Liver (tissue), 9 donors: ENCODE data around the gene TNS1. TPM values are rescaled to one million over a fixed set of nuclear protein-coding genes. Genes with fewer than 3 reads are reported as not detected.

Source experiments
- DNase-seq: peaks from one replicate; pipeline ENCODE4 v3.0.0-alpha.2; 2017; ENCODE audit warnings: low spot score
- H3K27ac ChIP-seq, 2 donors: one replicate each; pipeline ENCODE4 v1.7.0; 2013; ENCODE audit warnings: inconsistent platforms in 2 of 2, low read length in 2 of 2, control low read depth in 1 of 2, low read depth in 1 of 2, mild to moderate bottlenecking in 1 of 2
- H3K27me3 ChIP-seq, 4 donors: one replicate each; pipeline versions ENCODE4 v1.6.1 to v1.7.0; 2013; ENCODE audit warnings: low read length in 3 of 4, inconsistent platforms in 1 of 4, mild to moderate bottlenecking in 1 of 4, moderate library complexity in 1 of 4; ENCODE audit not compliant: control insufficient read depth in 4 of 4, insufficient read depth in 4 of 4
- H3K36me3 ChIP-seq, 4 donors: one replicate each; pipeline versions ENCODE4 v1.6.1 to v1.7.0; 2013; ENCODE audit warnings: low read length in 3 of 4, mild to moderate bottlenecking in 3 of 4, low read depth in 1 of 4, moderate library complexity in 1 of 4; ENCODE audit not compliant: control insufficient read depth in 4 of 4, insufficient read depth in 3 of 4
- H3K4me1 ChIP-seq, 4 donors: one replicate each; pipeline versions ENCODE4 v1.6.1 to v1.7.0; 2013; ENCODE audit warnings: low read length in 3 of 4, mild to moderate bottlenecking in 3 of 4, moderate library complexity in 1 of 4; ENCODE audit not compliant: control insufficient read depth in 4 of 4, insufficient read depth in 4 of 4
- H3K4me3 ChIP-seq, 3 donors: one replicate each; pipeline versions ENCODE4 v1.6.1 to v1.7.0; 2013; ENCODE audit warnings: low read length in 3 of 3, control low read depth in 1 of 3, low read depth in 1 of 3, mild to moderate bottlenecking in 1 of 3
- H3K9ac ChIP-seq, 2 donors: one replicate each; pipeline ENCODE4 v1.7.0; 2013; ENCODE audit warnings: low read length in 2 of 2, mild to moderate bottlenecking in 2 of 2, moderate library complexity in 2 of 2, control low read depth in 1 of 2, low read depth in 1 of 2
- H3K9me3 ChIP-seq, 4 donors: one replicate each; pipeline versions ENCODE4 v1.6.1 to v1.7.0; 2013; ENCODE audit warnings: low read length in 3 of 4; ENCODE audit not compliant: control insufficient read depth in 4 of 4
- CTCF ChIP-seq: fragments of 150-350 bp; IDR thresholded peaks from 2 replicates; pipeline ENCODE4 v1.5.1; 2017; ENCODE audit warnings: improper control_type of control experiment, low read depth, low read length; ENCODE audit not compliant: missing input control
- EGR1 ChIP-seq, 2 donors: IDR thresholded peaks; 2 replicates each; pipeline ENCODE4 v1.6.1; 2016 to 2018; ENCODE audit warnings: antibody characterized with exemption in 2 of 2, low read depth in 2 of 2
- FOXA1 ChIP-seq: IDR thresholded peaks from 2 replicates; pipeline ENCODE4 v1.6.1; 2016; ENCODE audit warnings: antibody characterized with exemption
- FOXA2 ChIP-seq: IDR thresholded peaks from 2 replicates; pipeline ENCODE4 v1.6.1; 2016; ENCODE audit warnings: antibody characterized with exemption
- GABPA ChIP-seq, 2 donors: IDR thresholded peaks in 1 of 2; conservative IDR thresholded peaks in 1 of 2; 2 replicates each; pipeline ENCODE4 v1.6.1; 2016; ENCODE audit warnings: antibody characterized with exemption in 2 of 2, mild to moderate bottlenecking in 1 of 2, moderate library complexity in 1 of 2
- HNF4A ChIP-seq, 2 donors: conservative IDR thresholded peaks; 2 replicates each; pipeline ENCODE4 v1.6.1; 2016; ENCODE audit warnings: antibody characterized with exemption in 2 of 2, mild to moderate bottlenecking in 2 of 2
- HNF4G ChIP-seq: IDR thresholded peaks from 2 replicates; pipeline ENCODE4 v1.6.1; 2016; ENCODE audit warnings: antibody characterized with exemption
- JUND ChIP-seq, 2 donors: IDR thresholded peaks; 2 replicates each; pipeline ENCODE4 v1.6.1; 2016; ENCODE audit warnings: antibody characterized with exemption in 2 of 2
- NR2F2 ChIP-seq: IDR thresholded peaks from 2 replicates; pipeline ENCODE4 v1.6.1; 2016; ENCODE audit warnings: antibody characterized with exemption
- RAD21 ChIP-seq, 2 donors: IDR thresholded peaks; 2 replicates each; pipeline ENCODE4 v1.6.1; 2016; ENCODE audit warnings: antibody characterized with exemption in 2 of 2, mild to moderate bottlenecking in 2 of 2
- REST ChIP-seq: IDR thresholded peaks from 2 replicates; pipeline ENCODE4 v1.6.1; 2016; ENCODE audit warnings: antibody characterized with exemption, mild to moderate bottlenecking
- RXRA ChIP-seq, 2 donors: IDR thresholded peaks; 2 replicates each; pipeline ENCODE4 v1.6.1; 2017 to 2018; ENCODE audit warnings: antibody characterized with exemption in 2 of 2, mild to moderate bottlenecking in 1 of 2
- SP1 ChIP-seq: IDR thresholded peaks from 2 replicates; pipeline ENCODE4 v1.6.1; 2018; ENCODE audit warnings: antibody characterized with exemption, mild to moderate bottlenecking
- TAF1 ChIP-seq: conservative IDR thresholded peaks from 2 replicates; pipeline ENCODE4 v1.6.1; 2016; ENCODE audit warnings: antibody characterized with exemption, mild to moderate bottlenecking
- YY1 ChIP-seq: IDR thresholded peaks from 2 replicates; pipeline ENCODE4 v1.6.1; 2016; ENCODE audit warnings: antibody characterized with exemption, mild to moderate bottlenecking
- ZBTB33 ChIP-seq: IDR thresholded peaks from 2 replicates; pipeline ENCODE4 v1.6.1; 2016; ENCODE audit warnings: antibody characterized with exemption
- WGBS: extraction: QIAGEN DNeasy Blood & Tissue Kit; methylation state at CpG from one replicate; pipeline ENCODE4 v1.1.7; 2013; 5-methylcytosine and 5-hydroxymethylcytosine counted together
- polyA plus RNA-seq, 2 donors: library from polyadenylated mRNA; stranded (reverse) in 1 of 2; unstranded in 1 of 2; fragments of 200-250 nt in 1 of 2; fragments of >200 nt in 1 of 2; fragmentation: Nextera tagmentation in 1 of 2; extraction: Ambion mirVana in 1 of 2; gene quantifications; one replicate each; pipeline versions ENCODE4 v1.2.1 to v1.2.3, GENCODE V29; 2013 to 2015
- total RNA-seq, 2 donors: library from RNA; depleted of rRNA; stranded (reverse); fragments of >200 nt; gene quantifications; one replicate each; pipeline ENCODE4 v1.2.3, GENCODE V29; 2014
- TF ChIP-seq, protein P1 (sequence below): IDR thresholded peaks from 2 replicates; pipeline ENCODE4 v1.6.1; 2016; ENCODE audit warnings: antibody characterized with exemption
- TF ChIP-seq, protein P2 (sequence below): IDR thresholded peaks from 2 replicates; pipeline ENCODE4 v1.6.1; 2016; ENCODE audit warnings: antibody characterized with exemption
- donor health status: healthy.
- donor health status: healthy.
- donor health status: healthy.
- donor health status: healthy.
- donor health status: healthy.

TNS1 gene
- total and polyA plus RNA-seq, 4 donors = 16.3 to 128 (median 57.3) TPM

DNA sequence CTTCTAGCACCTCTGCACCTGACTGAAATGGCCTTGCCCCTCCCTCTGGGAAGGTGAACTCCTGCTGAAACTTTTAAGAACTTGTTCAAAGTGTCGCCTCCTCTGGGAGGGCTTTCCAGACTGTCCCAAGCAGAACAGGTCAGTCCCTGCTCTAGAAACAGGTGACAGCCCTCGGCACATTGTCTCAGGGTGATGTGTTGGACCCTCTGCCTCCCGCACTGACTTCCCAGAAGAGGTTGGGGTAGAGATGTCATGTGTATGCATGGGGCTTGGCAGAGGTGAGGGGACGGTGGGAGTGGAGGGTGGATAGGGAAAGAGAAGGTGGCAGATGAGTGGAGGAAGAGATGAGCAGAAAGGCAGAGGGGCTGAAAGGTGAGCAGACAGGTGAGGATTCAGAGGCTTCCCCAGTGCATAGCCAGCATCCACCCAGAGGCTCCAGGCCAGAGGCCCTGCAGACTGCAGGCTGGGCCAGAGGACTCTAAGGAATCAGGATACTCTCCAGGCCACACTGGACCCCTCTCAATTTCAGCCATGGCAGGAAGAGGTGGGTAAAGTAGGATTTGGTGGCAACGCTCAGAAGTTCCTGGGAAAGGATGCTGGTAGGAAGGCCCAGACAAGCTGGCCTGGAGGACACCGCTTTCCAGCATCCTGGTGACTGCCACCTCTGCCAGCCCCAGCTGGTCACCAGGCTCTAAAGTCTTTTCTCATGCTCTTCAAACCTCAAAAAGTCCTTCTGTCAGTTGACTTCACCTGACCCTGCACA, 24.8 kb upstream of the TNS1 start:
- no peak overlapping the region for H3K27ac ChIP-seq
- TF ChIP-seq RXRA (IDR thresholded peaks at IDR 0.05) (no peak), JUND (IDR thresholded peaks at IDR 0.05) (no peak), TAF1 (no peak), ZBTB33 (no peak), SP1 (no peak), CTCF (no peak), REST (no peak), EGR1 (IDR thresholded peaks at IDR 0.05; ENCODE audit: low read depth in 2 of 2) (no peak), GABPA (IDR thresholded peaks at IDR 0.05 in 1 of 2, conservative IDR thresholded peaks at IDR 0.05 in 1 of 2) (no peak), YY1 (no peak), HNF4G (no peak), RAD21 (IDR thresholded peaks at IDR 0.05) (no peak), FOXA1 (no peak), FOXA2 (no peak), NR2F2 (no peak), HNF4A (conservative IDR thresholded peaks at IDR 0.05) (no peak)
- TF ChIP-seq, protein P1, sequence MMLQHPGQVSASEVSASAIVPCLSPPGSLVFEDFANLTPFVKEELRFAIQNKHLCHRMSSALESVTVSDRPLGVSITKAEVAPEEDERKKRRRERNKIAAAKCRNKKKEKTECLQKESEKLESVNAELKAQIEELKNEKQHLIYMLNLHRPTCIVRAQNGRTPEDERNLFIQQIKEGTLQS = no peak
- TF ChIP-seq, protein P2, sequence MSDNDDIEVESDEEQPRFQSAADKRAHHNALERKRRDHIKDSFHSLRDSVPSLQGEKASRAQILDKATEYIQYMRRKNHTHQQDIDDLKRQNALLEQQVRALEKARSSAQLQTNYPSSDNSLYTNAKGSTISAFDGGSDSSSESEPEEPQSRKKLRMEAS = no peak
- H3K36me3 ChIP-seq = no peaks in the 10 kb centered on the region
- H3K4me1 ChIP-seq = no peaks in the 10 kb centered on the region
- DNase-seq = peak; percentile 20
- no peaks in the 10 kb centered on the region for H3K27me3 ChIP-seq
- 97% methylated on average over 6 of the region's 6 CpGs for WGBS
- H3K4me3 ChIP-seq = no peak overlapping the region
- H3K9me3 ChIP-seq = no peaks in the 10 kb centered on the region
- no peak overlapping the region for H3K9ac ChIP-seq
